Measurements from ENCODE around the gene GADD45B. TPM values are rescaled to one million over a fixed set of nuclear protein-coding genes. Genes with fewer than 3 reads are reported as not detected.

Gene GADD45B
- total RNA-seq, 6 donors from 2014 or later = 93.2 to 247 (median 139) TPM

DNA sequence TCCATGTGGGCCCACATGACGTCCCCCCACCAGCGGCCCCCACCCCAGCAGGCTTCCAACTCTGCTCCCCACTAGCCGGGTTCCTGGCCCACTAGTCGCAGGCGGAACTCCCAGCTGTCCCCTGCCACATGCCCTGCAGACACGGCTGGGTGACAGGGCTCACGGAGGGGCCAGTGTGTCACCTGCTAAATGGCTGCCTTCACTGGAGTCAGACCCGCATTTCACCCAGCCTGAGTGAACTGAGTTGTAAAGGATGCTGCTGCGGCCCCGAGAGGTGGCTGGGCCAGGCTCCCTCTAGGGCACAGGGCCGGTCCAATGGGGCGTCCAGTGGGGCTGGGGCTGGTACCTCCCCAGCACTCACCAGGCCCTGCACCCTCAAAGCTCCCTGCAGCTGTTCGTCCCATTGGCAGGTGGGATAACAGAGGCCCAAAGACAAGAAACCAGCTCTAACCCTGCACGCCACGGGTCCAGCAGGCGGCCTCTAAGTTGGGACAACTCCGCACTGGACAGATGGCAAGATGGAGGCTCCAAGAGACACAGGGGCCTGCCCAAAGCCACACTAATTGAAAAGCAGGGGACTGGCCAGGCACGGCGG is 22.4 kb upstream of the GADD45B start:
- H3K27ac ChIP-seq = no peak overlapping the region
- H3K4me3 ChIP-seq = no peak overlapping the region
- 92 to 100% methylated on average over 5 to 9 of the region's 19 CpGs for WGBS, 2 donors
- no peaks in the 10 kb centered on the region for H3K9me3 ChIP-seq
- TF ChIP-seq POLR2A (IDR thresholded peaks at IDR 0.05) = no peak
- no peak for TF ChIP-seq CTCF (IDR thresholded peaks at IDR 0.05)
- no peak for TF ChIP-seq EP300 (IDR thresholded peaks at IDR 0.05)
- no peak for TF ChIP-seq POLR2AphosphoS5 (IDR thresholded peaks at IDR 0.05)
- H3K27me3 ChIP-seq = no peaks in the 10 kb centered on the region
- peaks cover 0 to 5% (median 0%) of the 10 kb centered on the region in 4 donors for H3K36me3 ChIP-seq
- H3K4me1 ChIP-seq = peaks cover 9 to 23% (median 15%) of the 10 kb centered on the region in 4 donors
- DNase-seq (no peak), ATAC-seq (ENCODE audit: low FRiP score in 2 of 2) (no peak)

DNA sequence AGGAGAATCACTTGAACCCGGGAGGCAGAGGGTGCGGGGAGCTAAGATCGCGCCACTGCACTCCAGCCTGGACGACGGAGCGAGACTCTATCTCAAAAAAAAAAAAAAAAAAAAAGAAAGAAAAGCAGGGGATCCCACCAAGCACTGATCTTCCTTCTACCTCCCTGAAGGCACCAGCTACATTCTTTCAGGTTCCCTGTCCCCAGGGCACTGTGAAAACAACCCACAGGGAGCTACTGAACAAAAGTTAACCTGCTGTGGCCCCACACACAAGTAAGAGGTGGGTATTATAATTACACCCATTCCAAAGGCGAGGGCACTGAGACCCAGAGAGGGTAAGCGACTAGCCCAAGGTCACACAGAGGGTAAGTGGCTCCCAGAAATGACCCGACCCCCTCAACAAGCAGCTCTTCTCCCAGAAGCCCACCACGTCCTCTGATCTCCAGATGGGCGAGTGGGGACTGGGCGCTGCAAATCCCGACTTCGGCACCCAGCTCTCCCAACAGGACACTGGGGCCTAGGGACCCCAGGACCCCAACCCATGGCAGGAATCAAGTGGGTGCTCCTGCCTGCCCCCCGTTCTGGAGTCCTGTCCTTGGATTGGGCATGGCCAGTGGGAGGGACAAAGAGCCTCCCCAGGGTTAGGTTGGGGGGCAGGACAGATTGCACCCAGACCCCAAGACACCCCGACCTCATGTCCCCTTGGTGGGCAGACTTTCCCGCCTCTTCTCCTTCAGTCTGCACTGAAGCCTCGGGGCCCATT is 21.5 kb upstream of the GADD45B start:
- Histone ChIP-seq H3K27ac (no peak overlapping the region), H3K4me3 (no peak overlapping the region), H3K9me3 (no peaks in the 10 kb centered on the region), H3K36me3 (peaks cover 0 to 5% (median 0%) of the 10 kb centered on the region in 4 donors), H3K27me3 (no peaks in the 10 kb centered on the region), H3K4me1 (peaks cover 9 to 23% (median 15%) of the 10 kb centered on the region in 4 donors)
- WGBS, 2 donors = 92% methylated on average over 12 to 19 of the region's 19 CpGs
- DNase-seq (no peak), ATAC-seq (ENCODE audit: low FRiP score in 2 of 2) (no peak)
- TF ChIP-seq CTCF (IDR thresholded peaks at IDR 0.05) = no peak
- TF ChIP-seq EP300 (IDR thresholded peaks at IDR 0.05) = no peak
- no peak for TF ChIP-seq POLR2AphosphoS5 (IDR thresholded peaks at IDR 0.05)
- TF ChIP-seq POLR2A (IDR thresholded peaks at IDR 0.05) = no peak

GRCh38 chr19:2454962-2455850 is 20.7 kb upstream of the GADD45B start:
- no peak for TF ChIP-seq POLR2A (IDR thresholded peaks at IDR 0.05)
- TF ChIP-seq POLR2AphosphoS5 (IDR thresholded peaks at IDR 0.05) = no peak
- TF ChIP-seq EP300 (IDR thresholded peaks at IDR 0.05) = no peak
- no peak for TF ChIP-seq CTCF (IDR thresholded peaks at IDR 0.05)
- WGBS, 2 donors = 63 to 72% methylated on average over 10 to 13 of the region's 14 CpGs
- H3K36me3 ChIP-seq = peaks cover 0 to 5% (median 0%) of the 10 kb centered on the region in 4 donors
- H3K27ac ChIP-seq = peak overlapping the region in 2 of 4 donors; percentile 63 to 85
- DNase-seq (no peak), ATAC-seq (ENCODE audit: low FRiP score in 2 of 2) (no peak)
- no peaks in the 10 kb centered on the region for H3K27me3 ChIP-seq
- no peaks in the 10 kb centered on the region for H3K9me3 ChIP-seq
- H3K4me1 ChIP-seq = peaks cover 9 to 23% (median 15%) of the 10 kb centered on the region in 4 donors
- H3K4me3 ChIP-seq = peak overlapping the region; percentile 86 to 100 (median 96)

DNA sequence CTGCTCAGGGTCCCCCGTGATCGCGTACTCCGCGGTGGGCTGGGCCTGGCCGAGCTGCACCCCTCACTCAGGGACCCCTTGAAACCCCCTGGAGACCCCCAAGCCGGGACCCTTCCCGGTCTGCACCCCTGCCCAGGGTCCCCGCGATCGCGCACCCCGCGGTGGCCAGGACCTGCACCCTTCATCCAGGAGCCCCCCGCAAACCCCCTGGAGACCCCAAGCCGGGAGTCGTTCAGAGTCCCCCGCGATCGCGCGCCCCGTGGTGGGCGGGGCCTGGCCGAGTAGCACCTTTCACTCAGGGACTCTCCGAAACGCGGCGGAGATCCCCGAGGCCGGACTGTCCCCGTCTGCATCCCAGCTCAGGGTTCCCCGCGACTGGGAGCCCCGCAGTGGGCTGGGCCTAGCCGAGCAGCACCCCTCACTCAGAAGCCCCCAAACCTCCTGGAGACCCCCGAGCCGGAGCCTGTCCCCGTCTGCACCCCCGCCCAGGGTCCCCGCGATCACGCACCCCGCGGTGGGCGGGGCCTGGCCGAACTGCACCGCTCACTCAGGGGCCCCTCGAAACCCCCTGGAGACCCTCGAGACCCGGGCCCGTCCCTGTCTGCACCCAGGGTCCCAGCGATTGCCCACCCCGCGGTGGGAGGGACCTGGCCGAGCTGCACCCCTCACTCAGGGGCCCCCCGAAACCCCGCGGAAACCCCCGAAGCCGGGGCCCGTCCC is 19.9 kb upstream of the GADD45B start:
- peak overlapping the region in 3 of 4 donors; percentile 40 to 85 (median 63) for H3K27ac ChIP-seq
- TF ChIP-seq EP300 (IDR thresholded peaks at IDR 0.05) = no peak
- peaks cover 0 to 5% (median 0%) of the 10 kb centered on the region in 4 donors for H3K36me3 ChIP-seq
- ATAC-seq (ENCODE audit: low FRiP score in 2 of 2) = peak in 1 of 2 donors; percentile 27
- peak overlapping the region; percentile 86 to 100 (median 96) for H3K4me3 ChIP-seq
- peaks cover 9 to 23% (median 15%) of the 10 kb centered on the region in 4 donors for H3K4me1 ChIP-seq
- DNase-seq = peak; percentile 45 to 91
- no peaks in the 10 kb centered on the region for H3K27me3 ChIP-seq
- H3K9me3 ChIP-seq = no peaks in the 10 kb centered on the region
- WGBS, 2 donors = 1 to 5% methylated on average over 4 to 25 of the region's 62 CpGs
